GM18519 (cell line): ENCODE results near the gene TMOD3.

ENCODE experiments used
- ATAC-seq: cut with Tn5 transposase; IDR thresholded peaks from one replicate; pipeline ENCODE4 v1.9.1; 2021; ENCODE audit warnings: mild to moderate bottlenecking, moderate library complexity; ENCODE audit not compliant: unreplicated experiment, low FRiP score

The TMOD3 gene

DNA sequence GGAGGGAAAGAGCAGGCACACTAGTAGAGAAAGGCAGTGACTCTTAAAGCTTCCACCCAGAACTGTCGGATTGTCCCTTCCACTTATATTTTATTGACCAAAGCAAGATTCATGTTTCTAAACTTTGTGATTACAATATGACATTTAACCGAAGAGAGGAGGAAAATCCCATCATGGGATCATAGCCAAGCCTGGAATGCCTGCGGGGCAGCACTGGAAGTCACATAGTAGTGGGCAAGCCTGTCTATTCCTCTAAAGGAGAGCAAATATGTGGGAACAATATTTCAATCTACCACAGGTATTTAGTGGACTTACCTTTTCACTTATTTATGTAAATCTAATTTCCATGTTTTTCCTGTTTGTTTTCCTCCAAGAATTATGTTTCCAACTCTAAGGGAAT, 3.8 kb upstream of the TMOD3 start:
- no peak for ATAC-seq

DNA sequence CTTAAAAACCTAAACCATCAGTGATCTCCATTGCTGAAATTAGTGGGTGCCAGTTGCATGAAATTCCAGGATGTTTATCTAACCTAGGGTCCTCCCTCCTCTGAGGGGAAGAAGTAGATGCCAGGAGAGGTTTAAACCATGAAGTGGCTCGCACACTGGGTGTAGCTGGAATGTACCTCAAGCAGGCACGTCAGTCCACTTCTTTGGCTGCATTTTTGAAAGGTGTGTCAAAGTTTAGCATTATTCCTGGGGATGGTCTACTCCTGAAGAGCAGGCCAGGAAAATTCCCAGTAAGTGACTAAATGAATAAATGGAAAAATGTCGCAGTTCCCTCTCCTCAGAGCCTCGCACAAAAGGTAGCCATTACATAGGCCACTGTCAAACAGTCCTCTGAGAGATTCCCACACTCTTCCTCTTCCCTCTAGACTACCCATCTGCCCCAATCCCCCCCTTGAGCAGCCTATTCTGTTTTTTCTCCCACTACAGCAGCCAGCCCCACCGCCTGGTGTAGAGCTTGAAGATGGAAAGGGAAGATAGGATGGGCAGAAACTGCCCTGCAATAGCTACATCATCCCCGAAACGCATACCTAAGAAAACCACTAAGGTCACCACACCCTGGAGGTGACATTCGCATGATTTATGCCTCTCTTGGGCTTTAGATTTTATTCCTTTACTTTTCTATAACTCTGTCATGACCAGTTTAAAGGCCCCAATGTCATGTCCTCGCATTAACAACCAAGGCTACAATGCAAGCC, 655 bp upstream of the TMOD3 start:
- no peak for ATAC-seq

- no peak for ATAC-seq
Observed at GRCh38 chr15:51830276-51830806, 888 bp downstream of the TMOD3 start.

- no peak for ATAC-seq
Observed at GRCh38 chr15:51833772-51834171, 4.3 kb downstream of the TMOD3 start.

GRCh38 chr15:51837792-51838251, 8.4 kb downstream of the TMOD3 start:
- no peak for ATAC-seq

- no peak for ATAC-seq
Observed at GRCh38 chr15:51838270-51838669, 8.8 kb downstream of the TMOD3 start.

- ATAC-seq, result no peak
Observed at GRCh38 chr15:51840692-51841091, 11.2 kb downstream of the TMOD3 start.

DNA sequence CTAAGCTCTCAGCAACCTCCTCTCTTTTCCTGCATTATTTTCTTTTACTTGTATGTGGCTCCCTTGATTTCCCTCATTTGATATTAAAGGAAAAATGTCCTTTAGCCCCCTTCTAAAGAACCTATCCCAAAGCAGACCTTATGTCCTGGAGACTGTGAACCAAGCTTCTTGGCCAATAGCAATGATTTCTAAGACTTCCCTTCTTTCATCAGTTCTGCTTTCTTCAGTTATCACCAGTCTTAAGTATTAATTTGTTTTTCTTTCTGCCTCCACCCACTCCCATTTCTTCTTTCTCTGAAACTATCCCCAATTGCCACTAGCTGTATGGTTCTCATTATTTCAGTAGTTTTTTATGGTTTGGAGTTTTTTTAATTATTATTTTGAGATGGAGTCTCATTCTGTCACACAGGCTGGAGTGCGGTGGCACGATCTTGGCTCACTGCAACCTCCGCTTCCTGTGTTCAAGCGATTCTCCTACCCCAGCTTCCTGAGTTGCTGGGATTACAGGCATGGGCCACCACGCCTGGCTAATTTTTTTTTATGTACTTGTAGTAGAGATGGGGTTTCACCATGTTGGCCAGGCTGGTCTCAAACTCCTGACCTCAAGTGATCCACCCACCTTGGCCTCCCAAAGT, 12.1 kb downstream of the TMOD3 start:
- ATAC-seq, result no peak

GRCh38 chr15:51842265-51842664, 12.8 kb downstream of the TMOD3 start:
- ATAC-seq, result no peak

GRCh38 chr15:51842852-51843737, 13.6 kb downstream of the TMOD3 start:
- ATAC-seq, result no peak

DNA sequence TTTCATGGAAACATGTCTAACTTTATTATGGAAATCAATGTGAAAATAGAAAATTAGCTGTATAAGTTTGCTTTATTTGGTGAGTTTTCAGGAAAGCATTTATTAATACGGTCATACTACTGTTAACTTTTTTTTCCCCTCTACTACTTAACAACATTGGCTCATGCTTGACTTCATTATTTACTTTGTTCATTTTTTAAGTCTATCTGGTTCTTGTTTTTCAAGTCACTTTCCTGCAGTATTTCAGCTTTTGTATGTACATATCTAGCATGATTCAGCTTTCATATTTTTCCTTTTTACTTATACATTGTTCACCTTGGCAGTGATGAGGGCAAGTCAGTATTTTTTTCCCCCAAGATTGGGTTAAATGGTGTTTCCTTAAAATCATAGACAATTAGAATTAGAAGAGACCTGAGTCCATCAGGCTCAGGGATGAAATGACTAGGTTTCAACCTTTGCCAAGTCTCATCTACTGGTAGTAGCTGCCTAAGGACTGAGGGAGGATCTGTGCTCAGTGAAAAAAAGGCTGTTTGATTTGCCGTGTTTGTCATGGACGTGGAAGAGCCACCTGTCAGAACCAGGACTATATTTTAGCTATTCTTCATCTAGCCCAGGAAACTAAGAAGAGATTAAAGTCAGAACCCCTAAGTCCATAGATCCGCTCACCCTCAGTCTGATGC, 15.4 kb downstream of the TMOD3 start:
- ATAC-seq, result no peak

DNA sequence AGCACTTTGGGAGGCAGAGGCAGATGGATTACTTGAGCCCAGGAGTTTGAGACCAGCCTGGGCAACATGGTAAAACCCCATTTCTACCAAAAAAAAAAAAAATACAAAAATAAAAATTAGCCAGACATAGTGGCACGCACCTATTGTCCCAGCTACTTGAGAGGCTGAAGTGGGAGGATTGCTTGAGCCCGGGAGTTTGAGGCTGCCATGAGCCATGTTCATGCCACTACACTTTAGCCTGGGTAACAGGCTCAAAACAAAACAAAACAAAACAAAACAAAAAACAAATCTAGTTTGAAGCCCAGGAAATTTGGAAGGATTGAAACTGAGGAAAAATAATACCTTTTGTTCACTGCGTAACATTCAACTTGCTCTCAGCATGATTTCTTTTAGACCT, 16.6 kb downstream of the TMOD3 start:
- no peak for ATAC-seq

- no peak for ATAC-seq
Observed at GRCh38 chr15:51846463-51847230, 17.2 kb downstream of the TMOD3 start.

DNA sequence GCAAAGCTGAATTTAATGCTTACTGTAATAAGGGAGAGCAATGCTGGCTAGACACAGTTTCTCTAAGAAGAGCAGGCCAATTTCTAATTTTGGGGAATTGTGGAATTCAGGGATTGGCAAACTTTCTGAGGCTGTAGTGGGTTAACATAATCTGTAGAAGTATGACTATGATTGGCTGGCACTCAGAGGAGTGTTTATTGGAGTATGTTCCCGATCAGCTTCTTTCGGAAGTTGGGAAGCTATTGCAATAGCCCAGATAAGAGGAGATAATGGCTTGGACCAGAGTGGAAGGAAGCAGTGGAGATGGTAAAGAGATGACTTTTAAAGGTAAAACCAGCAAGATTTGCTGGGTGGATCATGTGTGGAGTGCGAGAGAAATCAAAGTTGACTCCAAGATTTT, 19.4 kb downstream of the TMOD3 start:
- ATAC-seq, result no peak

- ATAC-seq, result no peak
Observed at GRCh38 chr15:51849860-51850259, 20.4 kb downstream of the TMOD3 start.

GRCh38 chr15:51853998-51854397, 24.5 kb downstream of the TMOD3 start:
- ATAC-seq, result no peak

GRCh38 chr15:51855612-51856011, 26.2 kb downstream of the TMOD3 start:
- no peak for ATAC-seq

GRCh38 chr15:51856714-51857380, 27.4 kb downstream of the TMOD3 start:
- no peak for ATAC-seq
